HepG2 (cell line): ENCODE data around the gene DUSP15. TPM values are rescaled to one million over a fixed set of nuclear protein-coding genes. Genes with fewer than 3 reads are reported as not detected.

Experiments
- ATAC-seq: fragments of 200-7000 bp; cut with Tn5 transposase; 3 replicates; pipeline ENCODE4 v1.9.1; 2020; ENCODE audit warnings: mild to moderate bottlenecking, moderate library complexity
- BruUV-seq: library from RNA; stranded (reverse); fragments of 400-500 nt; replicated peaks from 2 replicates; lab custom pipeline; 2021; lab: Mats Ljungman, UMichigan
- CTCF ChIA-PET: fragments of 300-600 bp; formaldehyde crosslinking; extraction: SDS; loops from one replicate; lab custom pipeline; 2021; ENCODE audit warnings: low total read pairs, inconsistent platforms, low intra/inter-chr PET ratio; lab: Yijun Ruan, JAX
- POLR2A ChIA-PET: fragments of 350-600 bp; sonication (Branson Sonifier 250); formaldehyde crosslinking; loops from one replicate; lab custom pipeline; 2020; ENCODE audit warnings: antibody characterized with exemption, inconsistent platforms; lab: Yijun Ruan, JAX
- DNase-seq: peaks from one replicate; pipeline ENCODE4 v3.0.0-alpha.2; 2015; ENCODE audit warnings: low spot score
- FAIRE-seq: peaks from 3 replicates; lab custom pipeline; 2011; peaks lifted over from hg19 to GRCh38; lab: Jason Lieb, UNC
- H2AFZ ChIP-seq: one replicate; pipeline ENCODE4 v1.6.1; 2011; ENCODE audit warnings: low read length, inconsistent platforms
- H3K27ac ChIP-seq: fragments of 300-600 bp; 3 replicates; pipeline ENCODE4 v1.8.0; 2011; ENCODE audit warnings: mixed run types, mild to moderate bottlenecking, mixed read lengths, low read length, inconsistent platforms; ENCODE audit not compliant: insufficient read depth; ENCODE audit errors: extremely low read length
- H3K27me3 ChIP-seq, 2 experiments: fragments of 200-600 bp in 1 of 2; 2 replicates in 1 of 2; 3 replicates in 1 of 2; pipeline versions ENCODE4 v1.6.0 to v1.8.0; 2011; ENCODE audit warnings: low read length in 2 of 2, mild to moderate bottlenecking in 2 of 2, moderate library complexity in 2 of 2, inconsistent platforms in 1 of 2; ENCODE audit not compliant: insufficient read depth in 2 of 2, control insufficient read depth in 1 of 2
- H3K36me3 ChIP-seq, 2 experiments: fragments of 200-600 bp in 1 of 2; replicated peaks in 1 of 2; 2 replicates in 1 of 2; 3 replicates in 1 of 2; pipeline versions ENCODE4 v1.5.1 to v1.8.0; 2011; ENCODE audit warnings: low read length in 2 of 2, inconsistent platforms in 1 of 2; ENCODE audit not compliant: insufficient read depth in 2 of 2, control insufficient read depth in 1 of 2
- H3K4me1 ChIP-seq: 2 replicates; pipeline ENCODE4 v1.5.1; 2012; ENCODE audit warnings: low read length, inconsistent platforms; ENCODE audit not compliant: insufficient read depth
- H3K4me2 ChIP-seq: 2 replicates; pipeline ENCODE4 v1.6.0; 2011; ENCODE audit warnings: low read depth, low read length, inconsistent platforms
- H3K4me3 ChIP-seq, 3 experiments: fragments of 200-600 bp in 1 of 3; sonication (generic), shearing (Covaris generic) in 1 of 3; replicated peaks in 1 of 3; 2 replicates each; pipeline ENCODE4 v1.5.1; 2011 to 2016; ENCODE audit warnings: low read length in 3 of 3, inconsistent platforms in 2 of 3, low read depth in 2 of 3, mild to moderate bottlenecking in 2 of 3, control low read depth in 1 of 3, mixed read lengths in 1 of 3; ENCODE audit not compliant: insufficient read depth in 1 of 3
- H3K79me2 ChIP-seq: one replicate; pipeline ENCODE4 v1.6.1; 2011; ENCODE audit warnings: low read length, inconsistent platforms; ENCODE audit not compliant: insufficient read depth
- H3K9ac ChIP-seq: 2 replicates; pipeline ENCODE4 v1.6.0; 2011; ENCODE audit warnings: mild to moderate bottlenecking, low read depth, low read length, inconsistent platforms; ENCODE audit not compliant: insufficient read depth
- H3K9me3 ChIP-seq: 2 replicates; pipeline ENCODE4 v1.5.1; 2012; ENCODE audit warnings: mild to moderate bottlenecking, low read length
- H4K20me1 ChIP-seq: 2 replicates; pipeline ENCODE4 v1.6.0; 2011; ENCODE audit warnings: inconsistent platforms, mild to moderate bottlenecking, low read length, moderate library complexity; ENCODE audit not compliant: insufficient read depth
- ARID2 ChIP-seq: sonication (generic); formaldehyde crosslinking; IDR thresholded peaks from 2 replicates; pipeline ENCODE4 v1.8.1; 2022; ENCODE audit warnings: mild to moderate bottlenecking, missing genetic modification reagents, borderline replicate concordance
- GTF3A ChIP-seq: sonication (generic); formaldehyde crosslinking; conservative IDR thresholded peaks from 2 replicates; pipeline ENCODE4 v1.4.0; 2020; ENCODE audit warnings: mild to moderate bottlenecking, missing genetic modification reagents
- NFAT5 ChIP-seq: sonication (generic); formaldehyde crosslinking; IDR thresholded peaks from 2 replicates; pipeline ENCODE4 v1.4.0; 2020; ENCODE audit warnings: missing genetic modification reagents
- RBFOX2 ChIP-seq: fragments of 200-400 bp; formaldehyde crosslinking; IDR thresholded peaks from 2 replicates; pipeline ENCODE4 v1.6.1; 2017; ENCODE audit warnings: low read depth, mild to moderate bottlenecking, low read length
- RNF2 ChIP-seq: fragments of 450-650 bp; conservative IDR thresholded peaks from 2 replicates; pipeline ENCODE4 v1.6.1; 2016; ENCODE audit warnings: low read depth
- ZBTB44 ChIP-seq: sonication (generic); formaldehyde crosslinking; IDR thresholded peaks from 2 replicates; pipeline ENCODE4 v1.4.0; 2020; ENCODE audit warnings: missing genetic modification reagents
- ZNF333 ChIP-seq: sonication (generic); formaldehyde crosslinking; IDR thresholded peaks from 2 replicates; pipeline ENCODE4 v1.4.0; 2020; ENCODE audit warnings: mild to moderate bottlenecking, missing genetic modification reagents, borderline replicate concordance
- ZNF501 ChIP-seq: sonication (generic); formaldehyde crosslinking; IDR thresholded peaks from 2 replicates; pipeline ENCODE4 v1.5.1; 2020; ENCODE audit warnings: mild to moderate bottlenecking, moderate library complexity, missing genetic modification reagents
- ZNF879 ChIP-seq: sonication (generic); formaldehyde crosslinking; IDR thresholded peaks from 2 replicates; pipeline ENCODE4 v1.8.1; 2023; ENCODE audit warnings: missing genetic modification reagents
- WGBS: methylation state at CpG from one replicate; pipeline ENCODE4 v1.1.6; 2017; ENCODE audit warnings: low lambda C conversion rate; 5-methylcytosine and 5-hydroxymethylcytosine counted together
- in situ Hi-C: cut with HindIII; loops from 2 replicates; pipeline ENCODE4 v1.10.0; 2017; ENCODE audit warnings: low pct_unique_long_range_greater_than_20kb; ENCODE audit not compliant: extremely low pct_ligation_motif_present
- intact Hi-C: fragments of 100-400 bp; cut with micrococcal nuclease; formaldehyde crosslinking; loops from one replicate; pipeline ENCODE4 v1.10.0; 2022; ENCODE audit not compliant: unreplicated experiment
- polyA plus RNA-seq, 8 experiments: library from polyadenylated mRNA; depleted of rRNA in 3 of 8; stranded (reverse) in 7 of 8; unstranded in 1 of 8; fragments of >200 nt; fragmentation: Illumina TruSeq in 4 of 8; extraction: Trizol in 4 of 8; gene quantifications; 2 replicates each; pipeline versions ENCODE4 v1.2.1 to v1.2.3, GENCODE V29; 2011 to 2016; ENCODE audit warnings: low read depth in 4 of 8, missing spikeins in 1 of 8, mixed read lengths in 1 of 8; ENCODE audit not compliant: insufficient read depth in 1 of 8
- total RNA-seq, 5 experiments: library from RNA; depleted of rRNA; stranded (reverse); fragments of >200 nt; fragmentation: Illumina TruSeq; extraction: Trizol; gene quantifications; 2 replicates each; pipeline ENCODE4 v1.2.3, GENCODE V29; 2016; ENCODE audit warnings: low read depth in 1 of 5

The DUSP15 gene
- total and polyA plus RNA-seq, 2 of the 13 experiments (the other 11 are each of a cell fraction or from before 2014, with no cell fraction given) = 0.17 to 0.93 TPM

- no peaks in the 10 kb centered on the region for H4K20me1 ChIP-seq
- 56% methylated on average over 6 of the region's 6 CpGs for WGBS
- H2AFZ ChIP-seq = no peak overlapping the region
- POLR2A ChIA-PET = interaction anchor here (2.0 kb wide), 1 partner anchor 8 kb away, joined by 6 read pairs; no protein-coding TSS in a partner anchor
- no TSS peak for BruUV-seq
- H3K79me2 ChIP-seq = no peaks in the 10 kb centered on the region
- H3K27ac ChIP-seq = no peak overlapping the region
- TF ChIP-seq ZNF333 (CRISPR knock-in tag) (no peak), ZNF501 (CRISPR knock-in tag) (no peak), ZBTB44 (no peak), ZNF879 (CRISPR knock-in tag) (no peak), NFAT5 (CRISPR knock-in tag) (no peak), ARID2 (no peak), RBFOX2 (no peak), GTF3A (no peak), RNF2 (no peak)
- TF ChIP-seq, all 625 proteins: peak for 0
- FAIRE-seq (no peak), ATAC-seq (no peak), DNase-seq (no peak)
- H3K27me3 ChIP-seq = peaks cover 14 to 49% of the 10 kb centered on the region in 2 experiments; a peak in 4 of 5 replicates
- H3K4me1 ChIP-seq = peaks cover 20% of the 10 kb centered on the region
- no peak overlapping the region for H3K4me2 ChIP-seq
- in situ Hi-C loops (no loop called here), intact Hi-C loops (no loop called here)
- CTCF ChIA-PET = no interaction called here
- no peaks in the 10 kb centered on the region for H3K9me3 ChIP-seq
- H3K9ac ChIP-seq = no peak overlapping the region
- H3K36me3 ChIP-seq = no peaks in the 10 kb centered on the region
- no peak overlapping the region for H3K4me3 ChIP-seq
Measured at GRCh38 chr20:31872406-31872805, 2.1 kb upstream of the DUSP15 start.
